HCT116 (cell line): Measurements from ENCODE around the gene GYS1. TPM values are rescaled to one million over a fixed set of nuclear protein-coding genes. Genes with fewer than 3 reads are reported as not detected.

Experiments
- ATAC-seq: fragments of 200-7000 bp; cut with Tn5 transposase; 2 replicates; pipeline ENCODE4 v1.9.1; 2020; ENCODE audit warnings: mild to moderate bottlenecking, moderate library complexity
- BruUV-seq: library from RNA; stranded (reverse); fragments of 400-500 nt; replicated peaks from 2 replicates; lab custom pipeline; 2021; lab: Mats Ljungman, UMichigan
- CTCF ChIA-PET: fragments of 300-600 bp; sonication (Branson Sonifier 250); formaldehyde crosslinking; loops from one replicate; lab custom pipeline; 2021; ENCODE audit warnings: antibody characterized with exemption; lab: Charles Lee
- POLR2A ChIA-PET: fragments of 300-600, 350-600 bp; sonication (Branson Sonifier 250); formaldehyde crosslinking; loops from one replicate; lab custom pipeline; 2021; ENCODE audit warnings: antibody characterized with exemption; lab: Charles Lee
- RAD21 ChIA-PET, 2 experiments: fragments of 300-600 bp; sonication (Branson Sonifier 250); formaldehyde crosslinking; loops; one replicate each; lab custom pipeline; 2023; ENCODE audit warnings: low total read pairs in 2 of 2; ENCODE audit not compliant: uncharacterized antibody in 2 of 2, unreplicated experiment in 2 of 2, low non-redundant PET in 1 of 2; lab: Charles Lee
- DNase-seq: peaks from one replicate; pipeline ENCODE4 v3.0.0-alpha.2; 2010; ENCODE audit warnings: low read depth, low spot score
- H2AFZ ChIP-seq: fragments of 200-600 bp; shearing (Covaris generic), sonication (generic); 2 replicates; pipeline ENCODE4 v1.6.1; 2017; ENCODE audit warnings: low read depth, mixed run types, mixed read lengths, antibody characterized with exemption, low read length; ENCODE audit not compliant: poor library complexity, severe bottlenecking
- H3K27ac ChIP-seq: 2 replicates; pipeline ENCODE4 v1.5.1; 2012; ENCODE audit warnings: low read depth, low read length
- H3K27me3 ChIP-seq: fragments of 200-600 bp; sonication (generic); 2 replicates; pipeline ENCODE4 v1.6.1; 2016; ENCODE audit warnings: mixed run types, low read length, mixed read lengths; ENCODE audit not compliant: insufficient read depth
- H3K36me3 ChIP-seq, 2 experiments: fragments of 200-500 bp in 1 of 2; fragments of 200-600 bp in 1 of 2; sonication (Bioruptor generic) in 1 of 2; sonication (generic) in 1 of 2; 2 replicates each; pipeline versions ENCODE4 v1.5.1 to v1.6.1; 2014 to 2016; ENCODE audit warnings: low read length in 2 of 2, inconsistent platforms in 1 of 2, mixed read lengths in 1 of 2, mixed run types in 1 of 2; ENCODE audit not compliant: insufficient read depth in 2 of 2, control insufficient read depth in 1 of 2
- H3K4me1 ChIP-seq, 2 experiments: fragments of 200-600 bp in 1 of 2; sonication (generic) in 1 of 2; 2 replicates each; pipeline versions ENCODE4 v1.5.1 to v1.6.1; 2012 to 2017; ENCODE audit warnings: low read length in 2 of 2, inconsistent platforms in 1 of 2, mild to moderate bottlenecking in 1 of 2, mixed read lengths in 1 of 2, mixed run types in 1 of 2, moderate library complexity in 1 of 2; ENCODE audit not compliant: insufficient read depth in 2 of 2, control insufficient read depth in 1 of 2
- H3K4me2 ChIP-seq: fragments of 200-600 bp; sonication (generic); 2 replicates; pipeline ENCODE4 v1.6.1; 2017; ENCODE audit warnings: mixed run types, low read length, mixed read lengths
- H3K4me3 ChIP-seq, 2 experiments: fragments of 200-600 bp in 1 of 2; sonication (generic) in 1 of 2; replicated peaks in 1 of 2; 2 replicates each; pipeline ENCODE4 v1.5.1; 2011 to 2016; ENCODE audit warnings: low read length in 2 of 2, control low read depth in 1 of 2, low read depth in 1 of 2, mild to moderate bottlenecking in 1 of 2, mixed read lengths in 1 of 2, mixed run types in 1 of 2
- H3K79me2 ChIP-seq: fragments of 200-600 bp; sonication (generic); 2 replicates; pipeline ENCODE4 v1.6.1; 2017; ENCODE audit warnings: mild to moderate bottlenecking, mixed run types, low read length, moderate library complexity, mixed read lengths; ENCODE audit not compliant: insufficient read depth
- H3K9ac ChIP-seq: fragments of 200-600 bp; sonication (generic); 2 replicates; pipeline ENCODE4 v1.6.1; 2016; ENCODE audit warnings: low read length, mixed read lengths
- H3K9me2 ChIP-seq: fragments of 200-600 bp; sonication (generic), shearing (Covaris generic); 2 replicates; pipeline ENCODE4 v1.6.1; 2017; ENCODE audit warnings: mixed run types, mild to moderate bottlenecking, moderate library complexity; ENCODE audit not compliant: insufficient read depth
- H3K9me3 ChIP-seq, 2 experiments: fragments of 200-500 bp in 1 of 2; fragments of 200-600 bp in 1 of 2; sonication (Bioruptor generic) in 1 of 2; sonication (generic) in 1 of 2; 2 replicates each; pipeline ENCODE4 v1.6.1; 2014 to 2017; ENCODE audit warnings: low read length in 2 of 2, mixed read lengths in 2 of 2, inconsistent platforms in 1 of 2, low read depth in 1 of 2, mild to moderate bottlenecking in 1 of 2, mixed run types in 1 of 2, moderate library complexity in 1 of 2; ENCODE audit not compliant: control insufficient read depth in 1 of 2, insufficient read depth in 1 of 2
- H4K20me1 ChIP-seq: fragments of 200-600 bp; sonication (generic), shearing (Covaris generic); 2 replicates; pipeline ENCODE4 v1.6.1; 2017; ENCODE audit warnings: mixed run types, mild to moderate bottlenecking, moderate library complexity; ENCODE audit not compliant: insufficient read depth
- CBX3 ChIP-seq: IDR thresholded peaks from 2 replicates; pipeline ENCODE4 v1.6.1; 2012; ENCODE audit warnings: low read depth
- CEBPB ChIP-seq: IDR thresholded peaks from 2 replicates; pipeline ENCODE4 v1.6.1; 2012; ENCODE audit warnings: low read depth
- EGR1 ChIP-seq: IDR thresholded peaks from 2 replicates; pipeline ENCODE4 v1.6.1; 2012; ENCODE audit warnings: low read depth
- EZH2 ChIP-seq: fragments of 200-600 bp; sonication (generic); IDR thresholded peaks from 2 replicates; pipeline ENCODE4 v1.6.1; 2017; ENCODE audit warnings: antibody characterized with exemption, mixed run types
- EZH2phosphoT487 ChIP-seq: fragments of 200-600 bp; IDR thresholded peaks from 2 replicates; pipeline ENCODE4 v1.6.1; 2018; ENCODE audit warnings: antibody characterized with exemption, borderline replicate concordance
- FOSL1 ChIP-seq: IDR thresholded peaks from 2 replicates; pipeline ENCODE4 v1.6.1; 2012; ENCODE audit warnings: low read depth
- JUND ChIP-seq: IDR thresholded peaks from 2 replicates; pipeline ENCODE4 v1.6.1; 2012
- POLR2A ChIP-seq: IDR thresholded peaks from 2 replicates; pipeline ENCODE4 v1.7.0; 2011; ENCODE audit warnings: borderline replicate concordance; ENCODE audit not compliant: insufficient read depth, insufficient read length; ENCODE audit errors: extremely low read depth
- POLR2AphosphoS5 ChIP-seq: IDR thresholded peaks from 2 replicates; pipeline ENCODE4 v1.6.1; 2011; ENCODE audit warnings: mild to moderate bottlenecking, low read depth, low read length, moderate library complexity
- SIN3A ChIP-seq: IDR thresholded peaks from 2 replicates; pipeline ENCODE4 v1.6.1; 2012; ENCODE audit warnings: low read depth
- SRF ChIP-seq: IDR thresholded peaks from 2 replicates; pipeline ENCODE4 v1.6.1; 2012; ENCODE audit warnings: low read depth
- ZFX ChIP-seq: fragments of 450-650 bp; IDR thresholded peaks from 2 replicates; pipeline ENCODE4 v1.6.1; 2017
- ZNF274 ChIP-seq: fragments of 200-500 bp; sonication (Bioruptor generic); IDR thresholded peaks from 2 replicates; pipeline ENCODE4 v1.6.1; 2014; ENCODE audit warnings: mild to moderate bottlenecking, low read depth, low read length, inconsistent platforms
- intact Hi-C: fragments of 100-400 bp; cut with micrococcal nuclease; formaldehyde crosslinking; loops from 2 replicates; pipeline ENCODE4 v1.10.0; 2022
- total RNA-seq: library from RNA; stranded (reverse); gene quantifications from one replicate; pipeline ENCODE4 v1.2.1, GENCODE V29; 2021; ENCODE audit not compliant: unreplicated experiment
- TF ChIP-seq, protein P1 (sequence below): IDR thresholded peaks from 2 replicates; pipeline ENCODE4 v1.6.1; 2012; ENCODE audit warnings: low read depth
- TF ChIP-seq, protein P2 (sequence below): IDR thresholded peaks from 2 replicates; pipeline ENCODE4 v1.6.1; 2012
- TF ChIP-seq, protein P3 (sequence below), 3 experiments: fragments of 200-600 bp in 1 of 3; sonication (generic) in 1 of 3; IDR thresholded peaks in 2 of 3; conservative IDR thresholded peaks in 1 of 3; 2 replicates each; pipeline ENCODE4 v1.5.1; 2012 to 2017; ENCODE audit warnings: low read depth in 2 of 3, low read length in 2 of 3, antibody characterized with exemption in 1 of 3, borderline replicate concordance in 1 of 3, control low read depth in 1 of 3, mild to moderate bottlenecking in 1 of 3, mixed read lengths in 1 of 3, mixed run types in 1 of 3, moderate library complexity in 1 of 3; ENCODE audit not compliant: insufficient read depth in 1 of 3
- TF ChIP-seq, protein P4 (sequence below): IDR thresholded peaks from 2 replicates; pipeline ENCODE4 v1.6.1; 2012
- TF ChIP-seq, protein P5 (sequence below): IDR thresholded peaks from 2 replicates; pipeline ENCODE4 v1.6.1; 2011; ENCODE audit warnings: mild to moderate bottlenecking, low read length, moderate library complexity; ENCODE audit not compliant: insufficient replicate concordance; ENCODE audit errors: extremely low read depth

The GYS1 gene
- total RNA-seq, 1 experiment from 2014 or later: 50.7 TPM

DNA sequence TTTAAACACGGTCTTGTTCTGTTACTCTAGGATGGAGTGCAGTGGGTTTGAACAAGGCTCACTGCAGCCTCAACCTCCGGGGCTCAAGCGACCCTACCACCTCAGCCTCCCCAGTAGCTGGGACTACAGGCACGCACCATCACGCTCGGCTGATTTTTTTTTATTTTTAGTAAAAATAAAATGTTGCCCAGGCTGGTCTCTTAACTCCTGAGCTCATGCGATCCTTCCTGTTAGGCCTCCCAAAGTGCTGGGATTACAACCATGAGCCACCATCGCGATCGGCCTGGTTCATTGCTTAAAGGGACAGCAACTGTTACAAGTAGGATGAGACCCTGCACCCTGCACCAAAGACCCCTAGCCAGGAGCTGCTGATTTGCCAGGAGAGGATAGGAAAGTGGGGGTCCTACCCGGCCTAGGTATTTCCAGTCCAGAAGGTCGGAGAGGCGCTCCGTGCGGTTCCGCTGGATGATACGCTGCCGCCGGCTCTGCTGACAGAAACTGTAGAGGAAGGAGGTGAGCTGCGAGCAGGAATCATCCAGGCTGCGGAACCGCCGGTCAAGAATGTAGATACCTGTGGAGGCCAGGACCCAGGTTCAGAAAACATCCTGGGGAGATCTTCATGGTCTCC, 22.9 kb downstream of the GYS1 start:
- ChIA-PET CTCF (interaction anchor here (0.7 to 3.2 kb wide), 27 partner anchors 8 to 361 kb away, joined by 3 to 28 read pairs (median 5); partner anchors contain the start of genes BAX, CA11, DHDH and GYS1), RAD21 (interaction anchor here in 1 of 2 experiments (0.5 to 0.9 kb wide), 4 partner anchors 11 to 175 kb away, joined by 3 to 4 read pairs (median 3); no protein-coding TSS in a partner anchor), POLR2A (interaction anchor here (0.5 to 1.9 kb wide), 6 partner anchors 8 to 132 kb away, joined by 3 to 11 read pairs (median 4); partner anchors contain the start of genes BAX, DHDH, GYS1 and PPP1R15A)
- Histone ChIP-seq H3K27me3 (no peaks in the 10 kb centered on the region), H3K79me2 (peaks cover 14% of the 10 kb centered on the region), H3K9me2 (no peaks in the 10 kb centered on the region), H3K27ac (no peak overlapping the region), H3K4me3 (no peak overlapping the region), H3K36me3 (peaks cover 14 to 37% of the 10 kb centered on the region in 2 experiments; a peak in 3 of 4 replicates), H3K4me1 (peaks cover 0 to 23% of the 10 kb centered on the region in 2 experiments; a peak in 3 of 4 replicates), H3K9ac (no peak overlapping the region), H2AFZ (no peak overlapping the region), H3K9me3 (no peaks in the 10 kb centered on the region), H4K20me1 (peaks cover 9% of the 10 kb centered on the region; the same call in 1 of the 2 replicates), H3K4me2 (no peak overlapping the region)
- DNase-seq (no peak), ATAC-seq (no peak)
- intact Hi-C loops: no loop called here
- TF ChIP-seq CBX3 (no peak), EZH2 (no peak), POLR2AphosphoS5 (no peak), EGR1 (no peak), POLR2A (no peak), CEBPB (no peak), JUND (no peak), SIN3A (no peak), SRF (no peak), FOSL1 (no peak), EZH2phosphoT487 (no peak), ZFX (no peak), ZNF274 (no peak)
- TF ChIP-seq, protein P1, sequence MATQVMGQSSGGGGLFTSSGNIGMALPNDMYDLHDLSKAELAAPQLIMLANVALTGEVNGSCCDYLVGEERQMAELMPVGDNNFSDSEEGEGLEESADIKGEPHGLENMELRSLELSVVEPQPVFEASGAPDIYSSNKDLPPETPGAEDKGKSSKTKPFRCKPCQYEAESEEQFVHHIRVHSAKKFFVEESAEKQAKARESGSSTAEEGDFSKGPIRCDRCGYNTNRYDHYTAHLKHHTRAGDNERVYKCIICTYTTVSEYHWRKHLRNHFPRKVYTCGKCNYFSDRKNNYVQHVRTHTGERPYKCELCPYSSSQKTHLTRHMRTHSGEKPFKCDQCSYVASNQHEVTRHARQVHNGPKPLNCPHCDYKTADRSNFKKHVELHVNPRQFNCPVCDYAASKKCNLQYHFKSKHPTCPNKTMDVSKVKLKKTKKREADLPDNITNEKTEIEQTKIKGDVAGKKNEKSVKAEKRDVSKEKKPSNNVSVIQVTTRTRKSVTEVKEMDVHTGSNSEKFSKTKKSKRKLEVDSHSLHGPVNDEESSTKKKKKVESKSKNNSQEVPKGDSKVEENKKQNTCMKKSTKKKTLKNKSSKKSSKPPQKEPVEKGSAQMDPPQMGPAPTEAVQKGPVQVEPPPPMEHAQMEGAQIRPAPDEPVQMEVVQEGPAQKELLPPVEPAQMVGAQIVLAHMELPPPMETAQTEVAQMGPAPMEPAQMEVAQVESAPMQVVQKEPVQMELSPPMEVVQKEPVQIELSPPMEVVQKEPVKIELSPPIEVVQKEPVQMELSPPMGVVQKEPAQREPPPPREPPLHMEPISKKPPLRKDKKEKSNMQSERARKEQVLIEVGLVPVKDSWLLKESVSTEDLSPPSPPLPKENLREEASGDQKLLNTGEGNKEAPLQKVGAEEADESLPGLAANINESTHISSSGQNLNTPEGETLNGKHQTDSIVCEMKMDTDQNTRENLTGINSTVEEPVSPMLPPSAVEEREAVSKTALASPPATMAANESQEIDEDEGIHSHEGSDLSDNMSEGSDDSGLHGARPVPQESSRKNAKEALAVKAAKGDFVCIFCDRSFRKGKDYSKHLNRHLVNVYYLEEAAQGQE: no peak
- TF ChIP-seq, protein P2, sequence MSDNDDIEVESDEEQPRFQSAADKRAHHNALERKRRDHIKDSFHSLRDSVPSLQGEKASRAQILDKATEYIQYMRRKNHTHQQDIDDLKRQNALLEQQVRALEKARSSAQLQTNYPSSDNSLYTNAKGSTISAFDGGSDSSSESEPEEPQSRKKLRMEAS: no peak
- TF ChIP-seq, protein P3, sequence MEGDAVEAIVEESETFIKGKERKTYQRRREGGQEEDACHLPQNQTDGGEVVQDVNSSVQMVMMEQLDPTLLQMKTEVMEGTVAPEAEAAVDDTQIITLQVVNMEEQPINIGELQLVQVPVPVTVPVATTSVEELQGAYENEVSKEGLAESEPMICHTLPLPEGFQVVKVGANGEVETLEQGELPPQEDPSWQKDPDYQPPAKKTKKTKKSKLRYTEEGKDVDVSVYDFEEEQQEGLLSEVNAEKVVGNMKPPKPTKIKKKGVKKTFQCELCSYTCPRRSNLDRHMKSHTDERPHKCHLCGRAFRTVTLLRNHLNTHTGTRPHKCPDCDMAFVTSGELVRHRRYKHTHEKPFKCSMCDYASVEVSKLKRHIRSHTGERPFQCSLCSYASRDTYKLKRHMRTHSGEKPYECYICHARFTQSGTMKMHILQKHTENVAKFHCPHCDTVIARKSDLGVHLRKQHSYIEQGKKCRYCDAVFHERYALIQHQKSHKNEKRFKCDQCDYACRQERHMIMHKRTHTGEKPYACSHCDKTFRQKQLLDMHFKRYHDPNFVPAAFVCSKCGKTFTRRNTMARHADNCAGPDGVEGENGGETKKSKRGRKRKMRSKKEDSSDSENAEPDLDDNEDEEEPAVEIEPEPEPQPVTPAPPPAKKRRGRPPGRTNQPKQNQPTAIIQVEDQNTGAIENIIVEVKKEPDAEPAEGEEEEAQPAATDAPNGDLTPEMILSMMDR (IDR thresholded peaks at IDR 0.05 in 2 of 3, conservative IDR thresholded peaks at IDR 0.05 in 1 of 3; ENCODE audit: borderline replicate concordance in 1 of 3, insufficient read depth in 1 of 3, low read depth in 2 of 3, low read length in 2 of 3): no peak
- TF ChIP-seq, protein P4, sequence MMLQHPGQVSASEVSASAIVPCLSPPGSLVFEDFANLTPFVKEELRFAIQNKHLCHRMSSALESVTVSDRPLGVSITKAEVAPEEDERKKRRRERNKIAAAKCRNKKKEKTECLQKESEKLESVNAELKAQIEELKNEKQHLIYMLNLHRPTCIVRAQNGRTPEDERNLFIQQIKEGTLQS: no peak
- TF ChIP-seq, protein P5, sequence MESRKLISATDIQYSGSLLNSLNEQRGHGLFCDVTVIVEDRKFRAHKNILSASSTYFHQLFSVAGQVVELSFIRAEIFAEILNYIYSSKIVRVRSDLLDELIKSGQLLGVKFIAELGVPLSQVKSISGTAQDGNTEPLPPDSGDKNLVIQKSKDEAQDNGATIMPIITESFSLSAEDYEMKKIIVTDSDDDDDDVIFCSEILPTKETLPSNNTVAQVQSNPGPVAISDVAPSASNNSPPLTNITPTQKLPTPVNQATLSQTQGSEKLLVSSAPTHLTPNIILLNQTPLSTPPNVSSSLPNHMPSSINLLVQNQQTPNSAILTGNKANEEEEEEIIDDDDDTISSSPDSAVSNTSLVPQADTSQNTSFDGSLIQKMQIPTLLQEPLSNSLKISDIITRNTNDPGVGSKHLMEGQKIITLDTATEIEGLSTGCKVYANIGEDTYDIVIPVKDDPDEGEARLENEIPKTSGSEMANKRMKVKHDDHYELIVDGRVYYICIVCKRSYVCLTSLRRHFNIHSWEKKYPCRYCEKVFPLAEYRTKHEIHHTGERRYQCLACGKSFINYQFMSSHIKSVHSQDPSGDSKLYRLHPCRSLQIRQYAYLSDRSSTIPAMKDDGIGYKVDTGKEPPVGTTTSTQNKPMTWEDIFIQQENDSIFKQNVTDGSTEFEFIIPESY: no peak
- no TSS peak for BruUV-seq
